ENCODE data around the gene QPRT. TPM values are rescaled to one million over a fixed set of nuclear protein-coding genes. Genes with fewer than 3 reads are reported as not detected.

QPRT gene
- total RNA-seq, 3 donors from 2014 or later (not counting 1 experiment from before 2014, with no cell fraction given), result 2.5 to 6.3 (median 4.7) TPM

- TF ChIP-seq CTCF (IDR thresholded peaks at IDR 0.05), result peak; percentile 39
Observed at GRCh38 chr16:29641561-29641960, 37.4 kb upstream of the QPRT start.

GRCh38 chr16:29643596-29643995, 35.4 kb upstream of the QPRT start:
- no peaks in the 10 kb centered on the region for H3K9me3 ChIP-seq (ENCODE audit: control insufficient read depth, insufficient read depth, low read length)
- DNase-seq, result no peak
- H3K4me1 ChIP-seq (ENCODE audit: control insufficient read depth, insufficient read depth, low read length), result peaks cover 37% of the 10 kb centered on the region
- TF ChIP-seq CTCF (IDR thresholded peaks at IDR 0.05), result no peak
- Mint-ChIP-seq H3K9me3 (no peaks in the 10 kb centered on the region), H3K4me1 (peaks cover 31 to 36% of the 10 kb centered on the region in 2 donors), H3K4me3 (no peak overlapping the region), H3K27me3 (ENCODE audit: low read depth in 2 of 2) (no peaks in the 10 kb centered on the region), H3K27ac (peak overlapping the region; percentile 54 to 64), H3K36me3 (no peaks in the 10 kb centered on the region)
- no peak overlapping the region for H3K4me3 ChIP-seq (ENCODE audit: low read length)
- WGBS (ENCODE audit: insufficient coverage), result 94% methylated on average over 7 of the region's 7 CpGs
- H3K27ac ChIP-seq (ENCODE audit: low read length), result no peak overlapping the region
- H3K36me3 ChIP-seq (ENCODE audit: control insufficient read depth, insufficient read depth, low read length), result no peaks in the 10 kb centered on the region
- intact Hi-C loops (cut with micrococcal nuclease), result loop anchor here (10.0 kb wide), 1 partner anchor 61 kb away; no protein-coding TSS in a partner anchor
- ATAC-seq, result no peak
- H3K27me3 ChIP-seq (ENCODE audit: control insufficient read depth, insufficient read depth, low read length), result no peaks in the 10 kb centered on the region

More at GRCh38 chr16:29641561-29641960, 37.4 kb upstream of the QPRT start:
- Histone ChIP-seq H3K36me3 (ENCODE audit: control insufficient read depth, insufficient read depth, low read length) (no peaks in the 10 kb centered on the region), H3K4me3 (ENCODE audit: low read length) (no peak overlapping the region), H3K4me1 (ENCODE audit: control insufficient read depth, insufficient read depth, low read length) (peaks cover 37% of the 10 kb centered on the region), H3K27ac (ENCODE audit: low read length) (peak overlapping the region; percentile 75), H3K9me3 (ENCODE audit: control insufficient read depth, insufficient read depth, low read length) (no peaks in the 10 kb centered on the region), H3K27me3 (ENCODE audit: control insufficient read depth, insufficient read depth, low read length) (no peaks in the 10 kb centered on the region)
- Mint-ChIP-seq H3K4me1 (peaks cover 31 to 40% of the 10 kb centered on the region in 2 donors), H3K27ac (peak overlapping the region; percentile 87 to 95), H3K36me3 (no peaks in the 10 kb centered on the region), H3K27me3 (ENCODE audit: low read depth in 2 of 2) (no peaks in the 10 kb centered on the region), H3K4me3 (peak overlapping the region; percentile 87), H3K9me3 (no peaks in the 10 kb centered on the region)
- DNase-seq (peak in 1 of 2 donors; percentile 62), ATAC-seq (peak; percentile 38 to 49 (median 44))
- intact Hi-C loops (cut with micrococcal nuclease), result loop anchor here (1.0 to 10.0 kb wide), 2 partner anchors 23 to 63 kb away; no protein-coding TSS in a partner anchor
- 12% methylated on average over 3 of the region's 3 CpGs for WGBS (ENCODE audit: insufficient coverage)

GRCh38 chr16:29644338-29644857, 34.6 kb upstream of the QPRT start:
- ATAC-seq (no peak), DNase-seq (no peak)
- 82% methylated on average over 9 of the region's 9 CpGs for WGBS (ENCODE audit: insufficient coverage)
- H3K27me3 Mint-ChIP-seq (ENCODE audit: low read depth in 2 of 2), result no peaks in the 10 kb centered on the region
- intact Hi-C loops (cut with micrococcal nuclease), result loop anchor here (10.0 kb wide), 1 partner anchor 60 kb away; no protein-coding TSS in a partner anchor
- Histone ChIP-seq H3K4me1 (ENCODE audit: control insufficient read depth, insufficient read depth, low read length) (peaks cover 37% of the 10 kb centered on the region), H3K36me3 (ENCODE audit: control insufficient read depth, insufficient read depth, low read length) (no peaks in the 10 kb centered on the region), H3K4me3 (ENCODE audit: low read length) (no peak overlapping the region), H3K9me3 (ENCODE audit: control insufficient read depth, insufficient read depth, low read length) (no peaks in the 10 kb centered on the region), H3K27ac (ENCODE audit: low read length) (peak overlapping the region; percentile 9), H3K27me3 (ENCODE audit: control insufficient read depth, insufficient read depth, low read length) (no peaks in the 10 kb centered on the region)
- H3K27ac Mint-ChIP-seq, result peak overlapping the region; percentile 65 to 73
- H3K9me3 Mint-ChIP-seq, result no peaks in the 10 kb centered on the region
- H3K4me1 Mint-ChIP-seq, result peaks cover 31 to 36% of the 10 kb centered on the region in 2 donors
- no peaks in the 10 kb centered on the region for H3K36me3 Mint-ChIP-seq
- no peak for TF ChIP-seq CTCF (IDR thresholded peaks at IDR 0.05)
- no peak overlapping the region for H3K4me3 Mint-ChIP-seq
